ENCODE data around the gene PCSK5. TPM values are rescaled to one million over a fixed set of nuclear protein-coding genes. Genes with fewer than 3 reads are reported as not detected.

Gene PCSK5
- total and polyA plus RNA-seq, 4 donors = 0.58 to 3.6 (median 0.82) TPM

- Histone ChIP-seq H3K4me3 (ENCODE audit: low read depth in 1 of 3, low read length in 3 of 3) (no peak overlapping the region), H3K27ac (ENCODE audit: low read depth in 1 of 2, low read length in 2 of 2) (no peak overlapping the region), H3K36me3 (ENCODE audit: control insufficient read depth in 4 of 4, insufficient read depth in 3 of 4, low read depth in 1 of 4, low read length in 3 of 4) (no peaks in the 10 kb centered on the region), H3K4me1 (ENCODE audit: control insufficient read depth in 4 of 4, insufficient read depth in 4 of 4, low read length in 3 of 4) (no peaks in the 10 kb centered on the region), H3K9me3 (ENCODE audit: control insufficient read depth in 4 of 4, low read length in 3 of 4) (no peaks in the 10 kb centered on the region), H3K27me3 (ENCODE audit: control insufficient read depth in 4 of 4, insufficient read depth in 4 of 4, low read length in 3 of 4) (no peaks in the 10 kb centered on the region), H3K9ac (ENCODE audit: low read depth in 1 of 2, low read length in 2 of 2) (no peak overlapping the region)
- TF ChIP-seq FOXA1 (IDR thresholded peaks at IDR 0.05) (no peak), ZBTB33 (IDR thresholded peaks at IDR 0.05) (no peak), MAX (IDR thresholded peaks at IDR 0.05) (no peak), HNF4G (IDR thresholded peaks at IDR 0.05) (no peak), FOXA2 (IDR thresholded peaks at IDR 0.05) (no peak), NR2F2 (IDR thresholded peaks at IDR 0.05) (no peak), HNF4A (conservative IDR thresholded peaks at IDR 0.05) (no peak), SP1 (IDR thresholded peaks at IDR 0.05) (no peak), RAD21 (IDR thresholded peaks at IDR 0.05) (no peak), CTCF (IDR thresholded peaks at IDR 0.05; ENCODE audit: low read depth, low read length, missing input control) (no peak), RXRA (IDR thresholded peaks at IDR 0.05) (no peak)
- 80% methylated on average over 9 of the region's 9 CpGs for WGBS
- no peak for DNase-seq (ENCODE audit: low spot score)
Observed at GRCh38 chr9:76218117-76218885, 327.8 kb downstream of the PCSK5 start.

- no peak overlapping the region for H3K27ac ChIP-seq (ENCODE audit: low read depth in 1 of 2, low read length in 2 of 2)
- no peaks in the 10 kb centered on the region for H3K27me3 ChIP-seq (ENCODE audit: control insufficient read depth in 4 of 4, insufficient read depth in 4 of 4, low read length in 3 of 4)
- H3K36me3 ChIP-seq (ENCODE audit: control insufficient read depth in 4 of 4, insufficient read depth in 3 of 4, low read depth in 1 of 4, low read length in 3 of 4) = no peaks in the 10 kb centered on the region
- H3K4me3 ChIP-seq (ENCODE audit: low read depth in 1 of 3, low read length in 3 of 3) = no peak overlapping the region
- no peak overlapping the region for H3K9ac ChIP-seq (ENCODE audit: low read depth in 1 of 2, low read length in 2 of 2)
- DNase-seq (ENCODE audit: low spot score) = no peak
- no peaks in the 10 kb centered on the region for H3K4me1 ChIP-seq (ENCODE audit: control insufficient read depth in 4 of 4, insufficient read depth in 4 of 4, low read length in 3 of 4)
- no peaks in the 10 kb centered on the region for H3K9me3 ChIP-seq (ENCODE audit: control insufficient read depth in 4 of 4, low read length in 3 of 4)
- WGBS = 78% methylated on average over 9 of the region's 9 CpGs
- TF ChIP-seq EGR1 (IDR thresholded peaks at IDR 0.05; ENCODE audit: low read depth in 2 of 2) (no peak), CTCF (IDR thresholded peaks at IDR 0.05; ENCODE audit: low read depth, low read length, missing input control) (no peak)
Observed at GRCh38 chr9:76218886-76219445, 328.5 kb downstream of the PCSK5 start.
